Transverse colon (tissue), 4 donors: ENCODE results near the gene VPS26B.

Experiments
- POLR2AphosphoS5 ChIP-seq, 3 donors: sonication (generic); formaldehyde crosslinking; IDR thresholded peaks; one replicate each; pipeline ENCODE4 v1.6.1; 2016; ENCODE audit warnings: antibody characterized with exemption in 3 of 3
- TF ChIP-seq, protein P1 (sequence below), 5 experiments: fragments of 200-600 bp in 3 of 5; fragments of 450-650 bp in 2 of 5; sonication (generic) in 3 of 5; IDR thresholded peaks; 1 replicate in 2 of 5; 2 replicates in 3 of 5; pipeline ENCODE4 v1.5.1; 2016 to 2017; ENCODE audit warnings: antibody characterized with exemption in 5 of 5, inconsistent platforms in 3 of 5, mild to moderate bottlenecking in 2 of 5, moderate library complexity in 1 of 5

DNA sequence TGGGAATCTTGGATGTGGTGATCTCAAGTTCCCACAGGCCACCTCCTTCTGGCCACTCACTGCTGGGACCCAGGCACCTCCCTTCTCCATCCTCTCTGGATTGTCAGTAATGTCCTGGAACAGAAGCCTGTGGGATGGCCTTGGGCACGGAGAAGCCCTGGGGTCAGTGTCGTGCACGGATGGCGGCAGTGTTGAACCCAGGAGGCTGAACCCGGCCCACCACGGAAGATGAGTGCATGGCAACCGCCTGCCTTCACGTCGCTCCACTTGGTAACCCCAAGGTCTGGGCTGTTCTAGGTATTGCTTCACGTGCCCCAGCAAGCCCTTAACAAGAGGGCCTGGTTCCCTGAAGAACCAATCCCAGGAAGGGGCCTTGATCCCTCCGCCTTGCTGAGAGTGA, 21.6 kb downstream of the VPS26B start:
- TF ChIP-seq, protein P1, sequence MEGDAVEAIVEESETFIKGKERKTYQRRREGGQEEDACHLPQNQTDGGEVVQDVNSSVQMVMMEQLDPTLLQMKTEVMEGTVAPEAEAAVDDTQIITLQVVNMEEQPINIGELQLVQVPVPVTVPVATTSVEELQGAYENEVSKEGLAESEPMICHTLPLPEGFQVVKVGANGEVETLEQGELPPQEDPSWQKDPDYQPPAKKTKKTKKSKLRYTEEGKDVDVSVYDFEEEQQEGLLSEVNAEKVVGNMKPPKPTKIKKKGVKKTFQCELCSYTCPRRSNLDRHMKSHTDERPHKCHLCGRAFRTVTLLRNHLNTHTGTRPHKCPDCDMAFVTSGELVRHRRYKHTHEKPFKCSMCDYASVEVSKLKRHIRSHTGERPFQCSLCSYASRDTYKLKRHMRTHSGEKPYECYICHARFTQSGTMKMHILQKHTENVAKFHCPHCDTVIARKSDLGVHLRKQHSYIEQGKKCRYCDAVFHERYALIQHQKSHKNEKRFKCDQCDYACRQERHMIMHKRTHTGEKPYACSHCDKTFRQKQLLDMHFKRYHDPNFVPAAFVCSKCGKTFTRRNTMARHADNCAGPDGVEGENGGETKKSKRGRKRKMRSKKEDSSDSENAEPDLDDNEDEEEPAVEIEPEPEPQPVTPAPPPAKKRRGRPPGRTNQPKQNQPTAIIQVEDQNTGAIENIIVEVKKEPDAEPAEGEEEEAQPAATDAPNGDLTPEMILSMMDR (IDR thresholded peaks at IDR 0.05): no peak
- TF ChIP-seq POLR2AphosphoS5 (IDR thresholded peaks at IDR 0.05): no peak
